Measurements from ENCODE around the gene UEVLD.

DNA sequence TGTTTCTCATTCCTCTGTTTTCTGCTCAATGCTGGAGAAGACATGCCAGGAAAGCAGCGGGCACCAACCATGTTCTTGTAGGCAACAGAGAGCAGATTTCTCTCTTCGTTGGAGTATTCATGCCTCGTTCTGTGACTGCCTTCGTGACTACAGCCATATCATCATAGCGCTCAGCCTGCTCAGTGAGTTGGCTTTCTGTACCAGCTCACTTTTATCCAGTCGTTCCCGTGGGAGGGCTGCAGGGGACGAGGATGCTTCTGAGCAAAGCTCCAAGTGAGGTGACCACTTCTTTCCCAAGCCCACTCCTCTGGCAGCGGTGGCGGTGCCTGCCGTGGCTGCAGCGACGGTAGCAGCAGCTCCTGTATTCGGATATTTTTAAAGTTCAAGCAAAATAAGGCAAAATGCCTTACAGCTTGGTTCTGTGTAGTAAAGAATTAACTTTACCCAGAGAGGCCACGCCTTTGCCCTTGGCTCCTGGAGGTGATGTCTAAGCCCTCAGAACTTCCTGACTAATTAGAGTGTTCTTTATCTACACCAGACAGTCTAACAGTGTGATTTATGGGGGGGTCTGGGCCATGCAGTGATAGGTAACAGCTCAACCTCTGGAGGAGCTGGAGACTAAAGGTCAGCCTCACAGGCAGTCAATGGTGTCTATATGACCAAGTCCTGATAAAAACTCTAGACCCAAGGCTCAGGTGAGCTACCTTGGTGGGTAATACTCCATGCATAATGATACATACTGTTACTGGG lies 97.6 kb downstream of the UEVLD start:
- TF ChIP-seq, protein P1, sequence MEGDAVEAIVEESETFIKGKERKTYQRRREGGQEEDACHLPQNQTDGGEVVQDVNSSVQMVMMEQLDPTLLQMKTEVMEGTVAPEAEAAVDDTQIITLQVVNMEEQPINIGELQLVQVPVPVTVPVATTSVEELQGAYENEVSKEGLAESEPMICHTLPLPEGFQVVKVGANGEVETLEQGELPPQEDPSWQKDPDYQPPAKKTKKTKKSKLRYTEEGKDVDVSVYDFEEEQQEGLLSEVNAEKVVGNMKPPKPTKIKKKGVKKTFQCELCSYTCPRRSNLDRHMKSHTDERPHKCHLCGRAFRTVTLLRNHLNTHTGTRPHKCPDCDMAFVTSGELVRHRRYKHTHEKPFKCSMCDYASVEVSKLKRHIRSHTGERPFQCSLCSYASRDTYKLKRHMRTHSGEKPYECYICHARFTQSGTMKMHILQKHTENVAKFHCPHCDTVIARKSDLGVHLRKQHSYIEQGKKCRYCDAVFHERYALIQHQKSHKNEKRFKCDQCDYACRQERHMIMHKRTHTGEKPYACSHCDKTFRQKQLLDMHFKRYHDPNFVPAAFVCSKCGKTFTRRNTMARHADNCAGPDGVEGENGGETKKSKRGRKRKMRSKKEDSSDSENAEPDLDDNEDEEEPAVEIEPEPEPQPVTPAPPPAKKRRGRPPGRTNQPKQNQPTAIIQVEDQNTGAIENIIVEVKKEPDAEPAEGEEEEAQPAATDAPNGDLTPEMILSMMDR (IDR thresholded peaks at IDR 0.05): no peak
- no peak for TF ChIP-seq POLR2A (IDR thresholded peaks at IDR 0.05)

Data from Peyer's patch (tissue), 4 donors.